Measurements from ENCODE around the gene TNFRSF14. TPM values are rescaled to one million over a fixed set of nuclear protein-coding genes. Genes with fewer than 3 reads are reported as not detected.
A peak's percentile ranks its signal among the peaks of the same experiment; 100 is the strongest.

The TNFRSF14 gene
- total and polyA plus RNA-seq, 2 of the 13 experiments (the other 11 are each of a cell fraction or from before 2014, with no cell fraction given): 11.9 to 49.9 TPM

DNA sequence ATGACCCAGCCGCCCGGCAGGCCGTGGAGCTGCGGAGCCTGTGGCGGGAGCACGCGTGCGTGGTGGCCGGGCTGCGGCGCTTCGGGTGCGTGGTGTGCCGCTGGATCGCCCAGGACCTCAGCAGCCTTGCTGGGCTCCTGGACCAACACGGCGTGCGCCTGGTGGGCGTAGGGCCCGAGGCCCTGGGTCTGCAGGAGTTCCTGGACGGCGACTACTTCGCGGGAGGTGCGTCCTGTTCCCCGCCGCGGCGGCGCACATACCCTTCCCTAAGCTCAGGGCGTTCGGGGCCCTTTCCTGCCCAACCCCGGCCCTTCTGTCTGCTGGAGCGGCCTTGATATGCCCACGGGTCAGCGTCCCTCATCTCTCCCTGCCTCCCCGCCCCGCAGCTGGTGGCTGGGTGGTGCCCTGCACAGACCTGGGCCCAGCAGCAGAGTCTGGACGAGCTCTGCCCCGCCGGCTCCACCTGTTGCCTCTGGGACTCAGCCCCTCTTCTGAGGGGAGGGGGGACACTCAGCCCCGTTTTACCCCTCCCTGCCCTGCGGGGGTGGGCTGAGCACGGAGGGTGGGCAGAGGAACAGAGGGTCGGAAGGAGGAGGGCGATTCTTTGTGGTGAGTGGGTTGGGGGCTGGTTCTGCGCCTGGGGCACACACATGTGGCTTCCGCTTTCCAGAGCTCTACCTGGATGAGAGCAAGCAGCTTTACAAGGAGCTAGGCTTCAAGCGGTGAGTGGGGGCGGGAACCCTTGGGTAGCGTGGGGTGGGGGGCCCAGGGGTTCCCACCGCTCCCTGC lies 31.1 kb downstream of the TNFRSF14 start (continued):
- TF ChIP-seq, protein P1, sequence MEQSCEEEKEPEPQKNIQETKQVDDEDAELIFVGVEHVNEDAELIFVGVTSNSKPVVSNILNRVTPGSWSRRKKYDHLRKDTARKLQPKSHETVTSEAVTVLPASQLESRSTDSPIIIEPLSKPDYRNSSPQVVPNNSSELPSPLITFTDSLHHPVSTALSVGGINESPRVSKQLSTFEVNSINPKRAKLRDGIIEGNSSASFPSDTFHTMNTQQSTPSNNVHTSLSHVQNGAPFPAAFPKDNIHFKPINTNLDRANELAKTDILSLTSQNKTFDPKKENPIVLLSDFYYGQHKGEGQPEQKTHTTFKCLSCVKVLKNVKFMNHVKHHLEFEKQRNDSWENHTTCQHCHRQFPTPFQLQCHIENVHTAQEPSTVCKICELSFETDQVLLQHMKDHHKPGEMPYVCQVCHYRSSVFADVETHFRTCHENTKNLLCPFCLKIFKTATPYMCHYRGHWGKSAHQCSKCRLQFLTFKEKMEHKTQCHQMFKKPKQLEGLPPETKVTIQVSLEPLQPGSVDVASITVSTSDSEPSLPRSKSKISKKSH (CRISPR knock-in tag; IDR thresholded peaks at IDR 0.05; ENCODE audit: borderline replicate concordance): no peak
- TF ChIP-seq NCOR1 (IDR thresholded peaks at IDR 0.05; ENCODE audit: borderline replicate concordance, low read length): no peak
- TF ChIP-seq MEIS2 (CRISPR knock-in tag; IDR thresholded peaks at IDR 0.05): peak; percentile 33; the same call in 1 of the 2 replicates
- no peak for TF ChIP-seq PLRG1 (conservative IDR thresholded peaks at IDR 0.05)
- TF ChIP-seq THAP11 (CRISPR knock-in tag; IDR thresholded peaks at IDR 0.05): no peak
- TF ChIP-seq, protein P2, sequence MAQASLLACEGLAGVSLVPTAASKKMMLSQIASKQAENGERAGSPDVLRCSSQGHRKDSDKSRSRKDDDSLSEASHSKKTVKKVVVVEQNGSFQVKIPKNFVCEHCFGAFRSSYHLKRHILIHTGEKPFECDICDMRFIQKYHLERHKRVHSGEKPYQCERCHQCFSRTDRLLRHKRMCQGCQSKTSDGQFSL (CRISPR knock-in tag; IDR thresholded peaks at IDR 0.05): no peak
- TF ChIP-seq ZNF232 (CRISPR knock-in tag; IDR thresholded peaks at IDR 0.05; ENCODE audit: borderline replicate concordance): 0 out of 2 replicates have a peak, but pooled peaks have one; percentile 59
- TF ChIP-seq CCAR2 (optimal IDR thresholded peaks at IDR 0.05; ENCODE audit: low read depth, low read length): no peak
- TF ChIP-seq ZNF75D (CRISPR knock-in tag; IDR thresholded peaks at IDR 0.05; ENCODE audit: borderline replicate concordance): no peak
- no peak for TF ChIP-seq KAT8 (CRISPR knock-in tag; IDR thresholded peaks at IDR 0.05)
- TF ChIP-seq TBL1XR1 (IDR thresholded peaks at IDR 0.05; ENCODE audit: borderline replicate concordance, low read length, partially characterized antibody): no peak
- TF ChIP-seq, protein P3, sequence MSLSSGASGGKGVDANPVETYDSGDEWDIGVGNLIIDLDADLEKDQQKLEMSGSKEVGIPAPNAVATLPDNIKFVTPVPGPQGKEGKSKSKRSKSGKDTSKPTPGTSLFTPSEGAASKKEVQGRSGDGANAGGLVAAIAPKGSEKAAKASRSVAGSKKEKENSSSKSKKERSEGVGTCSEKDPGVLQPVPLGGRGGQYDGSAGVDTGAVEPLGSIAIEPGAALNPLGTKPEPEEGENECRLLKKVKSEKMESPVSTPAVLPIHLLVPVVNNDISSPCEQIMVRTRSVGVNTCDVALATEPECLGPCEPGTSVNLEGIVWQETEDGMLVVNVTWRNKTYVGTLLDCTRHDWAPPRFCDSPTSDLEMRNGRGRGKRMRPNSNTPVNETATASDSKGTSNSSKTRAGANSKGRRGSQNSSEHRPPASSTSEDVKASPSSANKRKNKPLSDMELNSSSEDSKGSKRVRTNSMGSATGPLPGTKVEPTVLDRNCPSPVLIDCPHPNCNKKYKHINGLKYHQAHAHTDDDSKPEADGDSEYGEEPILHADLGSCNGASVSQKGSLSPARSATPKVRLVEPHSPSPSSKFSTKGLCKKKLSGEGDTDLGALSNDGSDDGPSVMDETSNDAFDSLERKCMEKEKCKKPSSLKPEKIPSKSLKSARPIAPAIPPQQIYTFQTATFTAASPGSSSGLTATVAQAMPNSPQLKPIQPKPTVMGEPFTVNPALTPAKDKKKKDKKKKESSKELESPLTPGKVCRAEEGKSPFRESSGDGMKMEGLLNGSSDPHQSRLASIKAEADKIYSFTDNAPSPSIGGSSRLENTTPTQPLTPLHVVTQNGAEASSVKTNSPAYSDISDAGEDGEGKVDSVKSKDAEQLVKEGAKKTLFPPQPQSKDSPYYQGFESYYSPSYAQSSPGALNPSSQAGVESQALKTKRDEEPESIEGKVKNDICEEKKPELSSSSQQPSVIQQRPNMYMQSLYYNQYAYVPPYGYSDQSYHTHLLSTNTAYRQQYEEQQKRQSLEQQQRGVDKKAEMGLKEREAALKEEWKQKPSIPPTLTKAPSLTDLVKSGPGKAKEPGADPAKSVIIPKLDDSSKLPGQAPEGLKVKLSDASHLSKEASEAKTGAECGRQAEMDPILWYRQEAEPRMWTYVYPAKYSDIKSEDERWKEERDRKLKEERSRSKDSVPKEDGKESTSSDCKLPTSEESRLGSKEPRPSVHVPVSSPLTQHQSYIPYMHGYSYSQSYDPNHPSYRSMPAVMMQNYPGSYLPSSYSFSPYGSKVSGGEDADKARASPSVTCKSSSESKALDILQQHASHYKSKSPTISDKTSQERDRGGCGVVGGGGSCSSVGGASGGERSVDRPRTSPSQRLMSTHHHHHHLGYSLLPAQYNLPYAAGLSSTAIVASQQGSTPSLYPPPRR (CRISPR knock-in tag; IDR thresholded peaks at IDR 0.05; ENCODE audit: borderline replicate concordance): no peak
- peak; percentile 66; the same call in 1 of the 2 replicates for TF ChIP-seq CAMTA2 (CRISPR knock-in tag; IDR thresholded peaks at IDR 0.05; ENCODE audit: borderline replicate concordance)
- no peak for TF ChIP-seq ISX (CRISPR knock-in tag; conservative IDR thresholded peaks at IDR 0.05)
- peak; percentile 82; the same call in 1 of the 2 replicates for TF ChIP-seq ZNF724P (CRISPR knock-in tag; IDR thresholded peaks at IDR 0.05; ENCODE audit: borderline replicate concordance)
- TF ChIP-seq ZNF263 (CRISPR knock-in tag; IDR thresholded peaks at IDR 0.05): peak; percentile 2; the same call in 1 of the 2 replicates
- no peak for TF ChIP-seq HCFC1 (IDR thresholded peaks at IDR 0.05; ENCODE audit: low read depth, low read length)
- TF ChIP-seq, protein P4, sequence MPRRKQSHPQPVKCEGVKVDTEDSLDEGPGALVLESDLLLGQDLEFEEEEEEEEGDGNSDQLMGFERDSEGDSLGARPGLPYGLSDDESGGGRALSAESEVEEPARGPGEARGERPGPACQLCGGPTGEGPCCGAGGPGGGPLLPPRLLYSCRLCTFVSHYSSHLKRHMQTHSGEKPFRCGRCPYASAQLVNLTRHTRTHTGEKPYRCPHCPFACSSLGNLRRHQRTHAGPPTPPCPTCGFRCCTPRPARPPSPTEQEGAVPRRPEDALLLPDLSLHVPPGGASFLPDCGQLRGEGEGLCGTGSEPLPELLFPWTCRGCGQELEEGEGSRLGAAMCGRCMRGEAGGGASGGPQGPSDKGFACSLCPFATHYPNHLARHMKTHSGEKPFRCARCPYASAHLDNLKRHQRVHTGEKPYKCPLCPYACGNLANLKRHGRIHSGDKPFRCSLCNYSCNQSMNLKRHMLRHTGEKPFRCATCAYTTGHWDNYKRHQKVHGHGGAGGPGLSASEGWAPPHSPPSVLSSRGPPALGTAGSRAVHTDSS (CRISPR knock-in tag; conservative IDR thresholded peaks at IDR 0.05): 0 out of 2 replicates have a peak, but pooled peaks have one; percentile 48
- TF ChIP-seq TSC22D2 (CRISPR knock-in tag; IDR thresholded peaks at IDR 0.05; ENCODE audit: borderline replicate concordance): no peak
- TF ChIP-seq RXRB (CRISPR knock-in tag; IDR thresholded peaks at IDR 0.05; ENCODE audit: borderline replicate concordance): no peak
- TF ChIP-seq SIN3B (IDR thresholded peaks at IDR 0.05; ENCODE audit: low read length): no peak
- no peak; the same call in 1 of the 2 replicates for TF ChIP-seq ZNF143 (CRISPR knock-in tag; IDR thresholded peaks at IDR 0.05)

Measured in HepG2 (cell line).